RWPE1 (cell line): Measurements from ENCODE around the gene KRT73.

ENCODE experiments used
- CTCF ChIA-PET: fragments of 350-600 bp; sonication (Branson Sonifier 250); formaldehyde crosslinking; extraction: SDS; loops from one replicate; lab custom pipeline; 2021; lab: Yijun Ruan, JAX
- POLR2A ChIA-PET: fragments of 400-600 bp; formaldehyde crosslinking; extraction: SDS; loops from one replicate; lab custom pipeline; 2020; ENCODE audit warnings: antibody characterized with exemption; ENCODE audit not compliant: low non-redundant PET; lab: Yijun Ruan, JAX
- DNase-seq: peaks from one replicate; pipeline ENCODE4 v3.0.0; 2012; ENCODE audit warnings: low spot score
- H3K27ac ChIP-seq: fragments of 450-650 bp; 2 replicates; pipeline ENCODE4 v1.5.1; 2017
- CTCF ChIP-seq: fragments of 450-650 bp; conservative IDR thresholded peaks from 2 replicates; pipeline ENCODE4 v1.5.1; 2017; ENCODE audit warnings: low read depth, mild to moderate bottlenecking

The KRT73 gene

DNA sequence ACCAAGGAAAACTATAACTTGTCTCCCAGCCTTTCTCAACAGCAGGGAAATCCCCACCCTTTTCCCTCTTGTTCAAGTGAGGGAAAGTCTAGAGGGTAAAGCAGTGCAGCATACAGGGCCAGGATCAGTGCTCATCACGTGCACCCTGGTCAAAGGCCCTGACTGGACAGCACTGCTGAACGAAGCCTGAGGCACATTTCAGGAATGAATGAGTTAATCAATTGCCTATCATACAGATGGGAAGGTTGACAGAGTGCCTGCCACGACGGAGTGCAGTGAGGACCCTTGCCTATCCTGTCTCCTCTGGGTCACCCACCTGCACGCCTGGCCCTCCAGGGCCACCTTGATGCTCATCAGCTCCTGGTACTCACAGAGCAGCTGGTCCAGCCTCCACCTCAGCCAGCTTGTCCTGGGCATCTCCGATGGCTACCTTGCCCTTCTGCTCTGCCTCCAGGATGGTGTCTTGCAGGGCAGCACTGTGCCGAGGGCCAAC lies 11.7 kb upstream of the KRT73 start:
- ChIA-PET CTCF (no interaction called here), POLR2A (no interaction called here)
- no peak for DNase-seq
- H3K27ac ChIP-seq = no peak overlapping the region
- TF ChIP-seq CTCF = no peak

DNA sequence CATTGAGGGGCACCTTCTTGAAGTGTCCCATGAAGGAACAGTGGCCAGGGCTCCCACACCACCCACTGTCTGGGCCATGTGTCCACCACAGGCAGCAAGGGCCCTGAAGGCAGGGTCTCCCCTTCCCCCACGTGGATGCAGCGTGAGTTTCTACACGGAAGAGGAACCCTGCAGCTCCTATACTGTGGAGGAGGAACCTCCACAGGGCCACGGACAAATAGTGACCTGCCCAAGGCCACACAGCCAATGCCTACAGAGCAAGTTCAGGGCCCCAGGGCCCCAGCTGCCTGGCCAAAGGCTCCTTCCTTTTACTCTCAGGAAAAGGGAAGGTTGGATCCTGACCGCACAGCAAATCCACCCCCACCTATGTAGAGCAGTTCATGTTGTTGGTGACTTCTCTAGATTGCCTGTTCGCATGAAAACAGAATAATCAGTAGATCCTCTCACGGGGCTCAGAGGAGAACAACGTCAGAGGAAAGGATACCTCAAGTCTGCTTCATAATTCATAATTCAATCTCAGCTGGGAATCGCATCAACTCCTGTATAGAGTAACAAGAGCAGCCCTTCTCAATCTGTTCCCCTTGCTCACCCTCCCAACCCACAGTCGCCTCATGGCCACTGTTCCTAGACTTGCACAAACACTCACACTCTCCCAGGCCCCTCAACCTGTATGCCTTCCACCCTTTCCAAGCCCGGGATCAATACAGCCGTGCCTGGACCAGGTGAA lies 11.1 kb upstream of the KRT73 start:
- ChIA-PET POLR2A (no interaction called here), CTCF (interaction anchor here (0.6 kb wide), 1 partner anchor 323 kb away, joined by 3 read pairs; no protein-coding TSS in a partner anchor)
- TF ChIP-seq CTCF = no peak
- no peak overlapping the region for H3K27ac ChIP-seq
- DNase-seq = no peak

- ChIA-PET POLR2A (no interaction called here), CTCF (interaction anchor here (0.6 kb wide), 1 partner anchor 322 kb away, joined by 3 read pairs; no protein-coding TSS in a partner anchor)
- no peak for DNase-seq
- TF ChIP-seq CTCF = no peak
- no peak overlapping the region for H3K27ac ChIP-seq
Measured at GRCh38 chr12:52628841-52629240, 10.5 kb upstream of the KRT73 start.

GRCh38 chr12:52628111-52628507 lies 9.8 kb upstream of the KRT73 start:
- CTCF ChIA-PET = no interaction called here
- no peak for TF ChIP-seq CTCF
- POLR2A ChIA-PET = no interaction called here
- DNase-seq = no peak
- H3K27ac ChIP-seq = no peak overlapping the region

- no peak overlapping the region for H3K27ac ChIP-seq
- TF ChIP-seq CTCF = no peak
- CTCF ChIA-PET = no interaction called here
- POLR2A ChIA-PET = no interaction called here
- no peak for DNase-seq
Measured at GRCh38 chr12:52627395-52628110, 9.2 kb upstream of the KRT73 start.

- no peak for TF ChIP-seq CTCF
- CTCF ChIA-PET = no interaction called here
- no peak for DNase-seq
- POLR2A ChIA-PET = no interaction called here
- no peak overlapping the region for H3K27ac ChIP-seq
Measured at GRCh38 chr12:52622349-52622748, 4.0 kb upstream of the KRT73 start.
